Lower leg skin (tissue), 3 donors: Measurements from ENCODE around the gene ZNF324.
"Not testable (repeated sequence)": the region's sequence is repeated elsewhere in the genome, so short reads cannot be mapped to it uniquely, and the experiment has no call there.

Source experiments
- CTCF ChIP-seq, 3 donors: fragments of 450-650 bp; IDR thresholded peaks; one replicate each; pipeline ENCODE4 v1.5.1; 2016; ENCODE audit warnings: antibody characterized with exemption in 3 of 3, mild to moderate bottlenecking in 3 of 3, moderate library complexity in 2 of 3
- POLR2A ChIP-seq, 2 donors: fragments of 450-650 bp; IDR thresholded peaks; one replicate each; pipeline ENCODE4 v1.6.1; 2016 to 2017; ENCODE audit warnings: antibody characterized with exemption in 2 of 2, mild to moderate bottlenecking in 1 of 2, moderate library complexity in 1 of 2

DNA sequence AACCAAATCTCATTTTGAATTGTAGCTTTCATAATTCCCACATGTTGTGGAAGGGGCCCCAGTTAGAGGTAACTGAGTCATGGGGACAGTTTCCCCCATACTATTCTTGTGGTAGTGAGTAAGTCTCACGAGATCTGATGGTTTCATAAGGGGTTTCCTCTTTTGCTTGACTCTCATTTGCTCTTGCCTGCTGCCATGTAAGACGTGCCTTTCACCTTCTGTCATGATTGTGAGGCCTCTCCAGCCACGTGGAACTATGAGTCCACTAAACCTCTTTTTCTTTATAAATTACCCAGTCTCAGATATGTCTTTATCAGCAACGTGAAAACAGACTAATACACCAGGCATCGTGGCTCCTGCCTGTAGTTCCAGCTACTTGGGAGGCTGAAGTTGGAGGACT lies 16.9 kb upstream of the ZNF324 start:
- not testable (repeated sequence) for TF ChIP-seq POLR2A, CTCF (IDR thresholded peaks at IDR 0.05)
